ENCODE results near the gene ATG4B.

DNA sequence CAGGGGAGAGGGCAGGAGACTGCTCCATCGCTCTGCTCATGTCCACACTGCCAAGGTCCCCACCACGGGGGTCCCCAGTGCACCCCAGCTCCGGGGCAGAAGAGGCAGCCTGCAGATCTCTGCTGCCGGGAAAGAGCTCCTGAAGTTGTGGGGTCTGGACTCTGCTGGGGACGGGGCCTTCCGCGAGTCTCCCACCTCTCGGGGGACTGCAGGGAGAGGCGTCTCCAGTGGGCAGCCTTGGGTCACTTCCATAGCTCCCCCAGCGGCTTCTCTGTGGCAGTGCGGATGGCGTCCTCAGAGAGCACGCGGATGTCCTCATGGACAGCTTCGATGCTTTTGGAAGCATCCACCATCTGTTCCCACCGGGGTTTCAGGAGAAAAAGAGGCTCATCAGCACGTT lies 38.4 kb downstream of the ATG4B start:
- TF ChIP-seq, protein P1, sequence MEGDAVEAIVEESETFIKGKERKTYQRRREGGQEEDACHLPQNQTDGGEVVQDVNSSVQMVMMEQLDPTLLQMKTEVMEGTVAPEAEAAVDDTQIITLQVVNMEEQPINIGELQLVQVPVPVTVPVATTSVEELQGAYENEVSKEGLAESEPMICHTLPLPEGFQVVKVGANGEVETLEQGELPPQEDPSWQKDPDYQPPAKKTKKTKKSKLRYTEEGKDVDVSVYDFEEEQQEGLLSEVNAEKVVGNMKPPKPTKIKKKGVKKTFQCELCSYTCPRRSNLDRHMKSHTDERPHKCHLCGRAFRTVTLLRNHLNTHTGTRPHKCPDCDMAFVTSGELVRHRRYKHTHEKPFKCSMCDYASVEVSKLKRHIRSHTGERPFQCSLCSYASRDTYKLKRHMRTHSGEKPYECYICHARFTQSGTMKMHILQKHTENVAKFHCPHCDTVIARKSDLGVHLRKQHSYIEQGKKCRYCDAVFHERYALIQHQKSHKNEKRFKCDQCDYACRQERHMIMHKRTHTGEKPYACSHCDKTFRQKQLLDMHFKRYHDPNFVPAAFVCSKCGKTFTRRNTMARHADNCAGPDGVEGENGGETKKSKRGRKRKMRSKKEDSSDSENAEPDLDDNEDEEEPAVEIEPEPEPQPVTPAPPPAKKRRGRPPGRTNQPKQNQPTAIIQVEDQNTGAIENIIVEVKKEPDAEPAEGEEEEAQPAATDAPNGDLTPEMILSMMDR (IDR thresholded peaks at IDR 0.05): no peak
- TF ChIP-seq POLR2A (IDR thresholded peaks at IDR 0.05): no peak
